Keratinocyte (primary cell): Measurements from ENCODE around the gene PGAP6.

Experiments
- EZH2 ChIP-seq: IDR thresholded peaks from one replicate; pipeline ENCODE4 v1.6.1; 2012; ENCODE audit warnings: inconsistent platforms, mild to moderate bottlenecking, low read length, moderate library complexity
- TF ChIP-seq, protein P1 (sequence below), 3 experiments: IDR thresholded peaks in 1 of 3; conservative IDR thresholded peaks in 1 of 3; optimal IDR thresholded peaks in 1 of 3; 2 replicates in 2 of 3; 3 replicates in 1 of 3; pipeline versions ENCODE3 to v1.5.1; 2011; ENCODE audit warnings: low read length in 3 of 3, mild to moderate bottlenecking in 3 of 3, moderate library complexity in 2 of 3, control low read depth in 1 of 3, inconsistent platforms in 1 of 3; ENCODE audit not compliant: insufficient read depth in 2 of 3; ENCODE audit errors: extremely low read depth in 1 of 3

DNA sequence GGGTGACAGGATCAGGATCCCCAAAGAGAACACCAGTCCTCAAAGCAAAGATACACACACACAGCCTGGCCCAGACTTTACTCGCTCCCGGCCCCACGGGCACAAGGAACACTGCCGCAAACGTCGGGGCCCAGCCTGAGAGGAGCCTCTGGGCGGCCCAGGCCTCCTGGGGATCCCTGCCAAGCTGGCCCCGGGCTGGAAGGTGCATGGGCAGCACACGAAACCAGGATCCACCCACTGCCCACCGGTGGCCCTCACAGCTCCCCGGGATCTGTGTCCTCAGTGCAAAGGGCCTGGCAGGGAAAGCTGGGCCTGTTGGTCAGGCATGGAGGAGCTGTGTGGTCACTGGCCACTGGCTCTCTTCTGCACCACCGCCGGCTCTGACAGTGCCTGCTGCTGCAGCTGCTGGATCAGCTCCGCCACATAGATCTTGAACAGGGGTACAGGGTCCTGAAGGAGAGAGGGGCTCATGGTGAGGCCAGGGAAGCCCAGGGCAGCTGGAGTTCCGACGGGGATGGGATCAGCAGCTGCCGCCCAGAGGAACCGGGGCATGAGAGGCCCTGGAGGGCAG is 14.4 kb downstream of the PGAP6 start:
- TF ChIP-seq, protein P1, sequence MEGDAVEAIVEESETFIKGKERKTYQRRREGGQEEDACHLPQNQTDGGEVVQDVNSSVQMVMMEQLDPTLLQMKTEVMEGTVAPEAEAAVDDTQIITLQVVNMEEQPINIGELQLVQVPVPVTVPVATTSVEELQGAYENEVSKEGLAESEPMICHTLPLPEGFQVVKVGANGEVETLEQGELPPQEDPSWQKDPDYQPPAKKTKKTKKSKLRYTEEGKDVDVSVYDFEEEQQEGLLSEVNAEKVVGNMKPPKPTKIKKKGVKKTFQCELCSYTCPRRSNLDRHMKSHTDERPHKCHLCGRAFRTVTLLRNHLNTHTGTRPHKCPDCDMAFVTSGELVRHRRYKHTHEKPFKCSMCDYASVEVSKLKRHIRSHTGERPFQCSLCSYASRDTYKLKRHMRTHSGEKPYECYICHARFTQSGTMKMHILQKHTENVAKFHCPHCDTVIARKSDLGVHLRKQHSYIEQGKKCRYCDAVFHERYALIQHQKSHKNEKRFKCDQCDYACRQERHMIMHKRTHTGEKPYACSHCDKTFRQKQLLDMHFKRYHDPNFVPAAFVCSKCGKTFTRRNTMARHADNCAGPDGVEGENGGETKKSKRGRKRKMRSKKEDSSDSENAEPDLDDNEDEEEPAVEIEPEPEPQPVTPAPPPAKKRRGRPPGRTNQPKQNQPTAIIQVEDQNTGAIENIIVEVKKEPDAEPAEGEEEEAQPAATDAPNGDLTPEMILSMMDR (optimal IDR thresholded peaks at IDR 0.05 in 1 of 3, IDR thresholded peaks at IDR 0.05 in 1 of 3, conservative IDR thresholded peaks at IDR 0.05 in 1 of 3; ENCODE audit: extremely low read depth in 1 of 3, insufficient read depth in 2 of 3, low read length in 3 of 3), result no peak
- TF ChIP-seq EZH2, result no peak
